Activated T-cell treated with anti-CD3 and anti-CD28 coated beads for 4 hours (primary cell): Measurements from ENCODE around the gene FOXP4.

Experiments
- DNase-seq: peaks from one replicate; pipeline ENCODE4 v3.0.0-alpha.2; 2020

FOXP4 gene

GRCh38 chr6:41548841-41549642 lies 2.9 kb downstream of the FOXP4 start:
- DNase-seq: no peak

DNA sequence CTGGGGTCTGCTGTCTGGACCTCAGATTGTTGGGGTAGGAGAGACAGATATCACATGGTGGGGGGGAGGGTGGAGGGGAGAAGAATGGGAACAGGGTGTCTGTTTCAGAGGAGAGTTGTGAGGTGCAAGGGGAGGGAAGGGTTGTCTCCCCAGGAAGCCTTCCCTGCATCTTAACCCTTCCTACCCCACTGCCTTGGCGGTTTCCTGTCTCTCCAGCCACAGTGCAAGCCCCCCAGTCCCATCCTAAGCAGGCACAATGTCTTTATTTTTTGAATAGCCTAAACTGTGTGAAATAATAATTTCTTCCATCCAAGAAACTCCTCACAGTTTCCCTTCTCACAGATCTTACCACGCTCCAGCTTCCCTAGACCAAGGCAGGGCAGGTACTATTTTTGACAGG lies 3.5 kb downstream of the FOXP4 start:
- no peak for DNase-seq

- DNase-seq: no peak
Observed at GRCh38 chr6:41551086-41551700, 5.0 kb downstream of the FOXP4 start.

DNA sequence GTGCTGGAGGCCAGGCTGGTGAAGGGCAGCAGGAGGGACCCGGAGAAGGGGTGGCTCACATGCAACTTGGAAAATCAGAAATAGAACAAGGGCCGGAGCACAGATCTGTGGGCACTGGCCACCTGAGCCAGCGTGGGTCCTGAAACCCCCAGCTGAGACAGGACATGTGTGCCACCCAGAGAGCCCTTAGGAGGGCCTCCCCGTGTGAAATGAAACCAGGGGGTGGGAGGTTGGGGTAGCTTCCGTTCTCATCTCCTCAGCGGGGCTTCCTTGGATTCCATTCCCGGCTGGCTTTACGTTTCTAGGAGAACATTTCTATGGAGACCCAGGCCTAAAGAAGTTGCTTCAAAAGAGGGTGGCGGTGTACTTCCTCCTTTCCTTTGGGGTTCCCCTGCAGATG lies 5.7 kb downstream of the FOXP4 start:
- DNase-seq: no peak

DNA sequence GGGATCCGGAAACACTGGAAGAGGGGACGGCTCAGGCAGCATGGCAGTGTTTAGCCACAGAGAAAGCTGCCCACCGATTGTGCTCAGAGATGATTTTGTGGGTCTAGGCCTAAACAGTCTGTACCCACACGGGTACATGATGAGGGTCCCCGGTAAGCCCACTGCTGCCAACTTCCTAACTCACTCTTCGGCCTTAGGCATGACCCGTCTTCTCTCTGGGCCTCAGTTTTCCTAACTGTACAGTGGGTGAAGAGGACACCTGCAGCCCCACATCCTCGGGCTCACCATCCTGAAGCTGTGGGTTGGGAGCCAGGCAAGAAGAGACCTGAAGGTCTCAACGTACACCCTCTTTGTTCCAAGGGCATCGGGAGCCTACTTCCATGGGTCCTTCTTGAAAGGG lies 6.5 kb downstream of the FOXP4 start:
- no peak for DNase-seq

- no peak for DNase-seq
Observed at GRCh38 chr6:41553405-41553999, 7.3 kb downstream of the FOXP4 start.

GRCh38 chr6:41555326-41556300 lies 9.4 kb downstream of the FOXP4 start:
- no peak for DNase-seq

GRCh38 chr6:41557335-41557734 lies 11.2 kb downstream of the FOXP4 start:
- DNase-seq: no peak

DNA sequence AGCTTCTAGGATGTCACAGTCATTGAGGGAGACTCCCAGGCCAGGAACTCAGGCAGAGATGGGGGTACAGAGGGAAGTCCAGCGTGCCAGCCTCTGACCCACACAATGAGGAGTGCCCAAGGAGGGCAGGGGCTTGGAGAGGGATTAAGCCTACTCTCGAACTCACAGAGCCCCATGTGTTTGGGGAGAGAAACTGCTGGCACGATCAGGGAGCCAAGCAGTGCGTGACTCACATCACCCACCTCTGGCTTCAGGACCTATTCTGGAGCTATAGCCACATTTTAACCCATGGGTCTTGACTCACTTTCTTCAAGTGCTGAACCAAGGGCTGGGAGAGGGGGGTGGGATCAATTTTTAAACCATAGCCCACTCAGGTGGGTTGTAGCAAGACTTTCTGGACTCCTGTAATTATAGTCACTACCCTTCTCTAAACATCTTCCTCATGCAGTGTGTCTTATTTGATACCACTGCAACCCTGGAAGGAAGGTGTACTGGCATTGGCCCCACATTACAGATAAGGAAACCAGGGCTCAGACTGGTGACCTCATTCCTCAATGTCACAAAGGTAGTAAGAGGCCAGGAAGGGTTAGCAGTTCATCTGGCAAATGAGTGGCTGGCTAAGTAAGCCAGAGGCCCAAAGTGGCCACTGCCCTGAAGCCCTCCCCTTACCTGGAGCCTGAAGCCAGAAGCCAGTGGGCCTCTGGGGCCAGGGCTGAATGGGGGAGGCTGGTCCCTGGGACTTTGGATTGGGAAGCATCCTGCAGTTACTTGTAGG lies 12.0 kb downstream of the FOXP4 start:
- DNase-seq: no peak

GRCh38 chr6:41559655-41560427 lies 13.7 kb downstream of the FOXP4 start:
- no peak for DNase-seq

DNA sequence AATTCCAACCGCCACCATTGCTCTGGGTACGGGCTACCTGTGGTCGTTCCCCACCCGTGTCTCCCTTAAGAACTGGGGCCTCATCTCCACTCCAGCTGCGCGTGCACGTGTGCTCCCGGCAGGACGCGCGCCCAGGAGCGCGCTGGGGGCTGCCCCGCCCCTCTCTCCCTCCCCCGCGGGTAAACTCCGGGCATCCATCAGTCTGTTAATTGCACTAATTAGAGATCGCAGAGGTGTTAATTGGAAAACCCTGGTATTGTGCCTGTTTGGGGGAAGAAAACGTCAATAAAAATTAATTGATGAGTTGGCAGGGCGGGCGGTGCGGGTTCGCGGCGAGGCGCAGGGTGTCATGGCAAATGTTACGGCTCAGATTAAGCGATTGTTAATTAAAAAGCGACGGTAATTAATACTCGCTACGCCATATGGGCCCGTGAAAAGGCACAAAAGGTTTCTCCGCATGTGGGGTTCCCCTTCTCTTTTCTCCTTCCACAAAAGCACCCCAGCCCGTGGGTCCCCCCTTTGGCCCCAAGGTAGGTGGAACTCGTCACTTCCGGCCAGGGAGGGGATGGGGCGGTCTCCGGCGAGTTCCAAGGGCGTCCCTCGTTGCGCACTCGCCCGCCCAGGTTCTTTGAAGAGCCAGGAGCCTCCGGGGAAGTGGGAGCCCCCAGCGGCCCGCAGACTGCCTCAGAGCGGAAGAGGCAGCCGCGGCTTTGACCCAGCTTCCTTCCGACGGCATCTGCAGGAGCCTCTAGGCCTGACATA lies 14.4 kb downstream of the FOXP4 start:
- DNase-seq: peak; percentile 61

DNA sequence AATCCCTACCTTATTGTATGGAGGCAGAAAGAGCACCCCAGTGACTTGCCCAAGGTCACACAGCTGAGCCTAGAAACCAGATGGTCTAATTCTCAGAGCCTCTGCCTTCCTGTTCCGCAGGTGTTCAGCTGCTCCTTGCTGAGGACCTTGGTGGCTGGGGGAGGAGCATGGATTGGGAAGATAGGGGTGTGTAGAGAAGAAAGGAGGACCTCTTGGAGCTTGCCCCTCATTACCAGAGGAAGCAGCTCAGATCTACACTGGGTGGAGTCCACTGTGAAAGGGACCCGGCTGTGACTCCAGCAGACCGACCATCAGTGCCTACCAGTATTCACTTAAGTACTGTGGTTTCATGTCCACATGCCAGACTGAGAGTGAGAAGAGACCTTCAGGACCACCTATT lies 15.2 kb downstream of the FOXP4 start:
- DNase-seq: no peak

GRCh38 chr6:41561931-41562911 lies 16.0 kb downstream of the FOXP4 start:
- DNase-seq: no peak

DNA sequence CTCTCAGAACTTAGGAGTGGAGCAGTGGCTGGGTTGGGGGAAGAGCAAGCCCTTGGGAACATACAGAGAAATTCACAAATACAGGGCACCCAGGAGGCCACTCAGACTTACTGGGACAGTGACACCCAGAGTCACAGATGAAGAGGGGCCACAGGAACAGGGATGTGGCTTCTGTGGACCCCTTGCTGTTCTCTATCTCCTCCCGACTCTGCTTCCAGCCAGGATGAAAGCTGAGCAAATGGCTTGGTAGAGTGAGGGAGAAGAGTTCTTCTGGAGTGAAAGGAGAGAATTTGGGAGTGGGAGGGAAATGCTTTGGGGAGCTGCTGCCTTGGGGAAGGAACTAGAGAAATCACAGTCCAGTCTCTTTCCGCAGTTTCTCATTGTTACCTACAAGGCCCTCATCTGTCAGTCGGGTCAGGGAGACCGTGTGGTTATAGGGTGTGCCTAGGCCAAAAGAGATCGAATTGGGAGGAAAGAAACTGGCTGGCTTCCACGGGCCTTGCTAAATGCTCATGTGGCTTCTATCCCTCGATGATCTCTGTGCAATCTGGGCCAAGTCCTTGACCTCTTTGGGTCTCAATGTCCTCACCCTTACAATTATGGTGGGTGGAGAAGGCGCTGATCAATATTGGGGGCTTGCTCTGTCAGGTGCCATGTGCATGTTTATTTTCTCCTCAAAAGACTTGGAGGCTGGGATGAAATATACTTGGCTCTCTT lies 17.0 kb downstream of the FOXP4 start:
- DNase-seq: no peak

DNA sequence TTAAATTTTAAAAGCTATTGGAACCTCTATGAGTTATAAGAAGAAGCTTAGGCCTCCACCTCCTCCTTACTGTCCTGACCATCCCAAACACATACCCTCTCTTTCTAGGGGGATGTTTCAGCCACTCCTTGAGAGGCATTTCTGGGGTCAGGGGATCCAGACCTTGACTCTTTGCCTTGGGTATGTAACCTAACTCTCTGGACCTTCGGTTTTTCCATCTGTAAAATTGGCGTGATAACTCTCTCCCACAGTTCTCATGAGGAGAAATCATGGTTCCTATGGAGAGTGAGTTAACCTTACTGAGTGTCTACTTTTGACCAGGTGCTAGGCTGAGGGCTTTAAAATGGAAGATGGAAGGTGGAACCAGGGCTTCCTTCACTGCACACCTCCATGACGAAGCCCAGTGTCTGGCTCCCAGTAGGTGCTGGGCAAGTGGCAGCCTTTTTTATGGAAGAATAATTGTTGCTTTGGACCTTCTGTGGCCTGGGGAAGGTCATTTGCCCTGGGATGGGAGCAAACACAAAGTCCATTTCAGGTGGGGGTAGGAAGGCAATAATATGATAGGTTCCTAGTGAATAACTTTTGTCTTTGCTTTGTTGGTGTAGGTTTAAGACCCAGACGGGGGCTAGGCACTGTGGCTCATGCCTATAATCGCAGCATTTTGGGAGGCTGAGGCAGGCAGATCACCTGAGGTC lies 18.4 kb downstream of the FOXP4 start:
- DNase-seq: no peak

DNA sequence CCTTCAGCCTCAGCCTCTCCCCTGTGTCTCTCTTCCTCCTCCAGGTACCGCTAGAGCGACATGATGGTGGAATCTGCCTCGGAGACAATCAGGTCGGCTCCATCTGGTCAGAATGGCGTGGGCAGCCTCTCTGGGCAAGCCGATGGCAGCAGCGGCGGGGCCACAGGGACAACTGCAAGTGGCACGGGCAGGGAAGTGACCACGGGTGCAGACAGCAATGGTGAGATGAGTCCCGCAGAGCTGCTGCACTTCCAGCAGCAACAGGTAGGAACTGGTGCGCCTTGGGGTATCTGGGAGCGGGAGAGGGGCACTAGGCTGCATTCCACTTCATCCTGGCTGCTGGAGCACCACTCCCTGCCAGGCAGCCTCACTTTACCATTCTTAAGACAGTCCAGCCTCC lies 19.5 kb downstream of the FOXP4 start:
- no peak for DNase-seq

DNA sequence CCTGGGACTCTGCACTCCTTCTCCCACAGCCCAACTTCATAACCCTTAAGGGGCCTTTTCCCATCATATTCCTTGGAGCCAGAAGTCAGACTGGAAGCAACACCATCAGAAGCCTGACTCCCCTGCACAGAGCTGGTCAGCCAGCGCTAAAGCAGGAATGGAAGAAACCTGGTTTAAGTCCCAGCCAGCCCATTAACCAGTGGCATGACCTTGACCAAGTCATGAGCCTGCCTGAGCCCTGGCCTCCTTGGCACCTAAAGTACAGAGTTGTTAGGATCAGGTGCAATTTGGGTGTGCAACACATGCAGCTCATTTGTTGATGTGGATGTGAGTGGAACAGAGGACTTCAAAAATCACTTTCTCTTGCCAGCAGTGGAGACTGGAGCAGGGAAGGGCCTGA lies 20.8 kb downstream of the FOXP4 start:
- DNase-seq: no peak

DNA sequence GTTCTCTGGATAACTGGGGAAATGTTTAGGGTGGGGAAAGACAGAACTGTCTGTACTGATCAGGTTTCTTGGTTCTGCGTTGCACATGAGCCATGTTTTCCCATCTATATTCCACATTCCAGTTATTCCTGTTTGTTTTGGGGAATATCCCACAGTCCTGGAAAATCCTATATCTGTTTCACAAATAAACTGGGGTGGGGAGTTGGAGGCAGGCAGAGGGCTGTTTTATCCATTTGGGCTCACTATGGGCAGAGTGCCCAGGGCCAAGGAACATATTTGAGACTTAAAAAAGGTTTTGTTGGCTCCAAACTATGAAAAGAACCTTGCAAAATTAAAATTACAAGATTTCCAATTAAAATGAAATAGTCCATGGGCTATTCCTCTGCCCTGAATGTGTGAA lies 21.5 kb downstream of the FOXP4 start:
- DNase-seq: no peak
